GM23338 (cell line): ENCODE data around the gene FBXO38. TPM values are rescaled to one million over a fixed set of nuclear protein-coding genes. Genes with fewer than 3 reads are reported as not detected.

Source experiments
- ATAC-seq: fragments of 200-7000 bp; cut with Tn5 transposase; 3 replicates; pipeline ENCODE4 v1.9.1; 2020
- DNase-seq: peaks from one replicate; pipeline ENCODE4 v3.0.0-alpha.2; 2015; ENCODE audit warnings: low spot score
- H2AFZ ChIP-seq: fragments of 200-600 bp; sonication (generic); 2 replicates; pipeline ENCODE4 v1.8.0; 2016; ENCODE audit warnings: antibody characterized with exemption, mild to moderate bottlenecking, moderate library complexity
- H3F3A ChIP-seq: fragments of 200-600 bp; sonication (generic); replicated peaks from 2 replicates; pipeline ENCODE4 v1.8.0; 2017; ENCODE audit warnings: antibody characterized with exemption, mixed run types, low read depth
- H3K27ac ChIP-seq: fragments of 200-600 bp; sonication (generic); 2 replicates; pipeline ENCODE4 v1.6.1; 2016; ENCODE audit warnings: low read depth
- H3K27me3 ChIP-seq: fragments of 200-600 bp; sonication (generic); 2 replicates; pipeline ENCODE4 v1.8.0; 2016; ENCODE audit warnings: mild to moderate bottlenecking, mixed run types, moderate library complexity; ENCODE audit not compliant: insufficient read depth
- H3K36me3 ChIP-seq: fragments of 200-600 bp; sonication (generic); 2 replicates; pipeline ENCODE4 v1.8.0; 2016; ENCODE audit warnings: mild to moderate bottlenecking; ENCODE audit not compliant: insufficient read depth
- H3K4me1 ChIP-seq: fragments of 200-600 bp; sonication (generic); 2 replicates; pipeline ENCODE4 v1.8.0; 2016; ENCODE audit warnings: mild to moderate bottlenecking, moderate library complexity; ENCODE audit not compliant: insufficient read depth
- H3K4me2 ChIP-seq: fragments of 200-600 bp; sonication (generic); 2 replicates; pipeline ENCODE4 v1.7.1; 2017; ENCODE audit warnings: mixed run types
- H3K4me3 ChIP-seq: fragments of 200-600 bp; sonication (generic); 2 replicates; pipeline ENCODE4 v1.6.1; 2016; ENCODE audit warnings: mixed run types
- H3K79me2 ChIP-seq: fragments of 200-600 bp; sonication (generic); replicated peaks from 2 replicates; pipeline ENCODE4 v1.8.0; 2017; ENCODE audit warnings: mild to moderate bottlenecking; ENCODE audit not compliant: insufficient read depth
- H3K9me2 ChIP-seq: fragments of 200-600 bp; sonication (generic); 2 replicates; pipeline ENCODE4 v1.8.0; 2017; ENCODE audit not compliant: insufficient read depth
- H4K20me1 ChIP-seq: fragments of 200-600 bp; sonication (generic); replicated peaks from 2 replicates; pipeline ENCODE4 v1.8.0; 2017; ENCODE audit warnings: mild to moderate bottlenecking; ENCODE audit not compliant: insufficient read depth
- H3K27ac Mint-ChIP-seq: 2 replicates; pipeline ENCODE4 v1.8.0; 2020; ENCODE audit warnings: inconsistent platforms, mild to moderate bottlenecking, moderate library complexity, mixed read lengths
- H3K27me3 Mint-ChIP-seq: 3 replicates; pipeline ENCODE4 v1.8.0; 2022; ENCODE audit warnings: low read depth, mild to moderate bottlenecking, moderate library complexity, mixed read lengths, inconsistent platforms; ENCODE audit not compliant: insufficient read depth, poor library complexity
- H3K36me3 Mint-ChIP-seq: 3 replicates; pipeline ENCODE4 v1.8.0; 2021; ENCODE audit warnings: low read depth, mild to moderate bottlenecking, inconsistent platforms, moderate library complexity, mixed read lengths
- H3K4me1 Mint-ChIP-seq: 3 replicates; pipeline ENCODE4 v1.8.0; 2020; ENCODE audit warnings: mild to moderate bottlenecking, inconsistent platforms, mixed read lengths
- H3K4me3 Mint-ChIP-seq: 3 replicates; pipeline ENCODE4 v1.8.0; 2021; ENCODE audit warnings: moderate library complexity, mild to moderate bottlenecking, inconsistent platforms, mixed read lengths
- H3K9me3 Mint-ChIP-seq: 3 replicates; pipeline ENCODE4 v1.8.0; 2020; ENCODE audit warnings: moderate library complexity, mild to moderate bottlenecking, inconsistent platforms, mixed read lengths
- CREB1 ChIP-seq: fragments of 250-450 bp; sonication (Bioruptor Pico); IDR thresholded peaks from 2 replicates; pipeline ENCODE4 v1.5.0; 2020; ENCODE audit warnings: low read depth, mild to moderate bottlenecking, moderate library complexity
- CTCF ChIP-seq, 2 experiments: fragments of 200-600 bp in 1 of 2; sonication (generic) in 1 of 2; conservative IDR thresholded peaks; 2 replicates each; pipeline versions ENCODE4 v1.5.1 to v1.6.1; 2016 to 2017; ENCODE audit warnings: antibody characterized with exemption in 2 of 2, low read depth in 2 of 2, mild to moderate bottlenecking in 2 of 2, moderate library complexity in 1 of 2
- ETS1 ChIP-seq: IDR thresholded peaks from 2 replicates; pipeline ENCODE4 v1.6.1; 2016; ENCODE audit warnings: antibody characterized with exemption
- EZH2phosphoT487 ChIP-seq: fragments of 200-600 bp; sonication (generic); IDR thresholded peaks from one replicate; pipeline ENCODE4 v1.8.1; 2018; ENCODE audit warnings: antibody characterized with exemption; ENCODE audit not compliant: unreplicated experiment
- JUNB ChIP-seq: IDR thresholded peaks from one replicate; pipeline ENCODE4 v1.6.1; 2016; ENCODE audit warnings: antibody characterized with exemption; ENCODE audit not compliant: unreplicated experiment
- POLR2AphosphoS5 ChIP-seq: IDR thresholded peaks from 2 replicates; pipeline ENCODE4 v1.6.1; 2016; ENCODE audit warnings: antibody characterized with exemption, low read depth
- STAT1 ChIP-seq: IDR thresholded peaks from one replicate; pipeline ENCODE4 v1.6.1; 2016; ENCODE audit warnings: antibody characterized with exemption; ENCODE audit not compliant: unreplicated experiment
- ZNF114 ChIP-seq: fragments of 250-450 bp; sonication (Bioruptor Pico); IDR thresholded peaks from 2 replicates; pipeline ENCODE4 v1.5.0; 2020; ENCODE audit warnings: mild to moderate bottlenecking, moderate library complexity
- ZNF331 ChIP-seq: fragments of 250-450 bp; sonication (Bioruptor Pico); IDR thresholded peaks from 2 replicates; pipeline ENCODE4 v1.5.0; 2020; ENCODE audit warnings: low read depth, mild to moderate bottlenecking, moderate library complexity
- ZNF462 ChIP-seq: fragments of 250-450 bp; sonication (Bioruptor Pico); IDR thresholded peaks from 2 replicates; pipeline ENCODE4 v1.5.0; 2020; ENCODE audit warnings: mild to moderate bottlenecking, moderate library complexity
- polyA plus RNA-seq: library from polyadenylated mRNA; unstranded; fragments of >200 nt; fragmentation: Nextera tagmentation; extraction: Ambion mirVana; gene quantifications from 2 replicates; pipeline ENCODE4 v1.2.1, GENCODE V29; 2016
- total RNA-seq: library from RNA; depleted of rRNA; stranded (reverse); fragments of >200 nt; shearing (Covaris generic); gene quantifications from 2 replicates; pipeline ENCODE4 v1.2.3, GENCODE V29; 2014

FBXO38 gene
- total and polyA plus RNA-seq, 2 experiments from 2014 or later, result 13.3 to 45.6 TPM

GRCh38 chr5:148335259-148335658 is 48.5 kb upstream of the FBXO38 start, which contains the start of gene SPINK9 (continued):
- no peak for TF ChIP-seq ZNF462 (CRISPR knock-in tag)

GRCh38 chr5:148336704-148337435 is 46.9 kb upstream of the FBXO38 start:
- H3K9me2 ChIP-seq, result no peaks in the 10 kb centered on the region
- H3K4me2 ChIP-seq, result no peak overlapping the region
- no peak overlapping the region for H2AFZ ChIP-seq
- no peak overlapping the region for H3K4me3 ChIP-seq
- no peaks in the 10 kb centered on the region; the same call in 2 of the 3 replicates for H3K9me3 Mint-ChIP-seq
- ATAC-seq, result no peak
- H3K4me3 Mint-ChIP-seq, result no peak overlapping the region
- DNase-seq, result no peak
- H3F3A ChIP-seq, result no peaks in the 10 kb centered on the region
- H3K36me3 Mint-ChIP-seq, result no peaks in the 10 kb centered on the region
- no peaks in the 10 kb centered on the region for H3K4me1 Mint-ChIP-seq
- no peak overlapping the region for H3K27ac ChIP-seq
- H3K27me3 Mint-ChIP-seq, result peaks cover 2% of the 10 kb centered on the region
- H3K27ac Mint-ChIP-seq, result no peak overlapping the region
- no peaks in the 10 kb centered on the region for H3K36me3 ChIP-seq
- H3K4me1 ChIP-seq, result no peaks in the 10 kb centered on the region
- H3K79me2 ChIP-seq, result no peaks in the 10 kb centered on the region
- no peaks in the 10 kb centered on the region for H4K20me1 ChIP-seq
- no peaks in the 10 kb centered on the region for H3K27me3 ChIP-seq
- TF ChIP-seq EZH2phosphoT487, result no peak
- TF ChIP-seq STAT1, result no peak
- TF ChIP-seq JUNB, result no peak
- no peak for TF ChIP-seq ZNF331 (CRISPR knock-in tag)
- TF ChIP-seq ZNF114 (CRISPR knock-in tag), result no peak
- no peak for TF ChIP-seq CREB1 (CRISPR knock-in tag)
- no peak for TF ChIP-seq CTCF (conservative IDR thresholded peaks at IDR 0.05; ENCODE audit: low read depth in 2 of 2)
- TF ChIP-seq ETS1, result no peak
- TF ChIP-seq POLR2AphosphoS5, result no peak
